NOMO-1 (cell line): ENCODE measurements around the gene CCDC69.

ENCODE experiments used
- DNase-seq, 2 experiments: peaks; one replicate each; lab custom pipeline; 2025; ENCODE audit not compliant: unreplicated experiment in 2 of 2; lab: John Stamatoyannopoulos, UW

The CCDC69 gene

GRCh38 chr5:151171529-151171928 lies 52.4 kb downstream of the CCDC69 start:
- peak; percentile 37 to 43 for DNase-seq

- no peak for DNase-seq
Measured at GRCh38 chr5:151168602-151169344, 55.1 kb downstream of the CCDC69 start.

GRCh38 chr5:151167022-151167421 lies 56.9 kb downstream of the CCDC69 start:
- DNase-seq: no peak

GRCh38 chr5:151164687-151165392 lies 59.1 kb downstream of the CCDC69 start:
- peak; percentile 64 to 68 for DNase-seq

GRCh38 chr5:151162776-151163175 lies 61.1 kb downstream of the CCDC69 start:
- no peak for DNase-seq

GRCh38 chr5:151159649-151160373 lies 64.1 kb downstream of the CCDC69 start:
- DNase-seq: no peak

- no peak for DNase-seq
Measured at GRCh38 chr5:151158287-151158661, 65.6 kb downstream of the CCDC69 start.

- DNase-seq: peak; percentile 43 to 57
Measured at GRCh38 chr5:151157426-151158286, 66.2 kb downstream of the CCDC69 start, which contains the start of gene ANXA6. ANXA6 (minus strand) TSS chr5:151157779; CDS start chr5:151147901, 9,878 bp downstream.

GRCh38 chr5:151156507-151157420 lies 67.1 kb downstream of the CCDC69 start:
- no peak for DNase-seq

GRCh38 chr5:151155775-151156506 lies 68.0 kb downstream of the CCDC69 start:
- DNase-seq: peak in 1 of 2 experiments; percentile 16

- peak; percentile 33 to 50 for DNase-seq
Measured at GRCh38 chr5:151154931-151155774, 68.7 kb downstream of the CCDC69 start.

GRCh38 chr5:151153766-151154272 lies 70.1 kb downstream of the CCDC69 start:
- no peak for DNase-seq

- no peak for DNase-seq
Measured at GRCh38 chr5:151153300-151153699, 70.6 kb downstream of the CCDC69 start.

- DNase-seq: peak; percentile 90 to 97
Measured at GRCh38 chr5:151151793-151152192, 72.1 kb downstream of the CCDC69 start.

- DNase-seq: no peak
Measured at GRCh38 chr5:151151263-151151660, 72.6 kb downstream of the CCDC69 start.

GRCh38 chr5:151150471-151151262 lies 73.2 kb downstream of the CCDC69 start:
- peak; percentile 83 to 86 for DNase-seq

GRCh38 chr5:151148583-151148982 lies 75.3 kb downstream of the CCDC69 start:
- DNase-seq: no peak
